NCI-H1092 treated with DMSO at 0.1 percent for 48 hours (cell line): ENCODE data around the gene CCSER1.
"Not testable (repeated sequence)": the region's sequence is repeated elsewhere in the genome, so short reads cannot be mapped to it uniquely, and the experiment has no call there.

Experiments used
- DNase-seq: peaks from one replicate; lab custom pipeline; 2025; lab: John Stamatoyannopoulos, UW

CCSER1 gene

DNA sequence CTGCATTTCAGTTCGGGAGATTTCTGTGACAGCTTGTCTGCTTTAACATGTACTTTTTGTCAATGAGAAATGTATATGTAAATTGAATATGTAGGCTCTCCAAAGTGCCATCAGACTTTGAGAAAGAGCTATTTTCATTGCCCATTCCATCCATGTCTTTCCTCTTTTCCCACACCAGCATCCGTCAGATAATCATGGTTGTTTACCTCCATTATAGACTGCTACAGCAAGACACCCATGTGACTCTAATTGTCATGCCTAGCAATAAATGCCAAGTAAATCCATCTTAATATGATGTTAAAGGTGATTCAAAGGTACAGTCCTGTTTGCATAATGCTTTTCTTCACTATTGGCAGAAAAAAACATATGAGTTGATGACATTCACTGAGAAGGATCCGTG lies 1157.3 kb downstream of the CCSER1 start:
- no peak for DNase-seq

DNA sequence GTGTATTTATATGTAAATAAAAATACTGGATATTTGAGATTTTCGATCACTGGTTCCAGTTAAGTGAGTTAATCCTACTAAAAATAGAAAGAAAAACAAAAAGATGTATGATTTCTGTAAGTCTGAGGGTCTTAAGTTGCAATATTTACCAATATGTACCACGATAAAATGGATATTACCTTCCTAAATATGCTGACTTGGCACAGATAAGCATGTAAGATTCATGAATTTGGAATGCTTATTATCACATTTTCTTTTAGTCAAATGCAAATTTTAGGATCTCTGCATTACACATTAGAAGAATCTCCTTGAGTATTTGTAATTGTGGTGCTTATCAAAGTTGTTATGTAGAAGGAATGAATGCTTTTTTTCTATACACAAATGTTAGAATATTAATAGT lies 1158.3 kb downstream of the CCSER1 start:
- DNase-seq: no peak

DNA sequence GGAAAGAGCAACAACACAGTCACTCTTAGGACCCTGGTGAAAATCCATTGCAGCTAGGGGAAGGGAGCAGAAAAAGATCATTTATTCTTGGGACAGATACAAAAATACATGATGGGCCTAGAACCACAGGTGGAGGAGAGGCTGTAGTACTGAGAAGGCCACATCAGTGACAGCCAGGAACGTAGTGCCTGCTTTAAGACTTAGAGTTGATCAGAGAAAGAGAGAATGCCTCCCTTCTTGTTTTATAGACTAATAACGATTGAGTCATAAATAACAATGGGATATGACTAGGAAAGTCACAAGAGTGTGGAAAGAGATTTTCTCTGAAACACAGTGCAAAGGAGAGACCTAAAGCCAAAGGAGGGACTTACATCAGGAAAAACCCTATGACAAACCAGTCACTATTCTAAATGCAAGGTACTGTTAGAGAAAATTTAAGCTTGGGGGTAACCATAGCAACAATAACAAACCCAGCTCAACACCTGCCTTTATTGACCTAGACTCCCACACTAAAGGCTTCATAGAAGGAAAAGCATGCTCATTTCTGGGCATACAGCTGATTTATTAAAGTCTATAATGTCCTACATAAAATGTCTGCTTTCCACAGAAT lies 1161.6 kb downstream of the CCSER1 start:
- peak; percentile 51 for DNase-seq

DNA sequence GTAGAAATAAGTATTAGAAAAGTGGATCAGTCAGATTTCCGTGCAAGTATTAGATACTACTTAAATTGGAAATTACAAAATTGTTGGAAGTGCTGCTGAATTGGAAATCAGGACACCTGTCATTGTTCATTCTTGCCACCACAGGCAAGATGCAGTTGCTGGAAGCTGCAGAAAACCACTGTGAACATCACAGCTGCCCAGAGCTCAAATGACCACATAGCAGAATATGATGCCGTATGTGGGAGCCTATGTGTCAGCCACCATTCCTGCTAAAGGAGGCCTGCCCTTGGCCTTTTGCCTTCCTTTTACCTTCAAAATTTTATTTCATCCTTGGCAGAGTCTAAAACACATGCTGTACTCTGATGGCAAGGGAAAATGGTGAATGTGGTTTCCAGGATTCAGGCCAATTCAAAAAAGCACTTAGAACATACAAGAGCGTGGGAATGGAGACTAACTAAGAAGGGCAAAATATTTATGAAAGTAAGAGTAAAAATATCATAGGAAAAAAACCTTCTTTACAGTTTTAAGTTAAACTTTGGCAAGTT lies 1171.0 kb downstream of the CCSER1 start:
- no peak for DNase-seq

DNA sequence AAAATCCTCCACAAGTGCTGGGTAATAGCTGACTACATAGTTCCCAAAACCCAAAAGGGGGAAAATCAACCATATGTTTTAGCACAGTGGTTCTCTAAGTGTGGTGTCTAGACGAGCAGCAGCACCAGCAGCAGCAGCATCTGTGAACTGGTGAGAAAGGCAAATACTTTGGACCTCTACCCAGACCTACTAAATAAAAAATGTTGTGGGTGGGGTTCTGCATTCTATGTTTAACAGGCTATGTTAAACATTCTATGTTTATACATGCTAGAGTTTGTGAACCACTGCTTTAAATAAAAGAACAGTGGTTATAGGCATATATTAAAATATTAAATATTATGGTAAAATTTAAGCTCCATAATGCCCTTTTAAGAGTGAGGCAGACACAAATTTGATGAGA lies 1171.6 kb downstream of the CCSER1 start:
- no peak for DNase-seq

DNA sequence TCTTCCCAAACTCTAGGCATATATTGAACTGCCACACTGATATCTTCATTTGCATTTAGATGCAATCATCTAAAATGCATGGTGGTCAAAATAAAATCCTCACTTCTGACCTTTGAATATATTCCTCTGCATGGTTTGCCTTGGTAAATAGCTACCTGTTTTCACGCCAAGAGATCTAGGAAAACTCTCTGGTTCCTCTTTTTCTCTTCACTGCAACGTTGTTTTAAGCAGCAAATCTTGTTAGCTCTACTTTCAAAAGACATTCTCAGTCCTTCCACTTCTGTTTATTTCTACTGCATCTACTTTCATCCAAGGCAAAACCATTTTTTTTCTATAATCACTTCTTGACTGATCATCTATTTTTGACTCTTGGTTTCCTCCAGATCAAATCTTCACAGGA lies 1174.9 kb downstream of the CCSER1 start:
- no peak for DNase-seq

DNA sequence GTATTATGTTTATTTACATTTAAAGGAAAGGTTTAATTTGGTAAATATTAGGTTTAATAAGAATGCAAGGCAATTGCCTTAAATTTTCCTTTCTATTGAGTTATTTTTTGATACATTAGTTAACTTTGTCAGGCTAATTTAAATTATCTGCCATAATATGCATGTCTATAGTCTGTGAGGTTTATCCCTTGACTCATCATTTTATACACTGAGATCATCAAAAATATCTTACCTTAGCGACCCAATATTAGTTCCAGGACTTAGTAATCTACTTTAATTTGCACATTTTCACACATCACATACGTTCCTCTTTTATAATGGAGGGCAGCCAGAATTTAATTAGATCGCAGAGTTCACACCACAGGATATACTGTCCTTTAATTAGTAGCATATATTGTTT lies 1177.1 kb downstream of the CCSER1 start:
- no peak for DNase-seq

DNA sequence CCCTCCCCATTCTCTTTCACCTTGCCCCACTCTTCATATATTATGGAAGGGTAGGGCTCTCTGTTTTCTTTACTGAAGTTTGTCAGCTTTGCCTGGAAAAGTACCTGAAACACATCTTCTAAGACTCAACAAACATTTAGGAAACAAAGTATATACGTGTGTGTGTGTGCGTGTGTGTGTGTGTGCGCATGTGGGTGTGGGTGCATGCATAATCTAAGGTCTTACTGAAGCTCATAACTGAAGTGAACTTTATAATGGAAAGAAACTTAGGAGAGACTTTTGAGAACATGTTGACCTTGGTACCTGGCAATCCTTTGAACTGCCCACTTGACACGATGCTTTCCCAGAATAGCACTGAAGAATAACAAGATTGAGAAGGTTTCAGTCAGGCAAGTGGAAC lies 1190.2 kb downstream of the CCSER1 start:
- no peak for DNase-seq

DNA sequence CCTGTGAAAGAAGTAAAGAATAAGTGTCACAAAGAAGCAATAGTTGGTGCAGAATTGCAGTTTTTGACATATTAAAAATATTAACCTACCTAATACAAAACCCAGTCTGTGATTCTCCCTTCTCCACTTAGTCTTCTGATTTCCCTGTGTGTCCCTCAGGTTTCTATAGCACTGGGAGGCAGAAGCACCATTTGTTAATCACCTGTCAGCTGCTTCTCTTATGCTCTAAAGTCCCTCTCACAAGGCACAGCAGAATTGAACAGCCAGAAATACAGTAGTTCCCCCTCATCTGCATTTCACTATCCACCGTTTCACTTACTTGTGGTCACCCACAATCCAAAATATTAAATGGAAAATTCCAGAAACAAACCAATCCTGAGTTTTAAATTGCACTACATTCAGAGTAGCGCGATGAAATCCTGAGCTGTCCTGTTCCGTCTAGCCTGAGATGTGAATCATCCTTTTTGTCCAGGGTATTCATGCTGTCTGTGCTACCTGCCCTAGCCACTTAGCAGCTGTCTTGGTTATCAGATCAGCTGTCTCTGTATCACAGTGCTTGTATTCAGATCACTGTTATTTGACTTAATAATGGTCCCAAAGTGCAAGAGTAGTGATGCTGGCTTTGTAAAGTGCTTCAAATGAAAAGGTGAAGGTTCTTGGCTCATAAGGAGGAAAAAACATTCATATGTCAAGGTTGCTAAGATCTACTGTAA lies 1192.5 kb downstream of the CCSER1 start:
- DNase-seq: no peak

DNA sequence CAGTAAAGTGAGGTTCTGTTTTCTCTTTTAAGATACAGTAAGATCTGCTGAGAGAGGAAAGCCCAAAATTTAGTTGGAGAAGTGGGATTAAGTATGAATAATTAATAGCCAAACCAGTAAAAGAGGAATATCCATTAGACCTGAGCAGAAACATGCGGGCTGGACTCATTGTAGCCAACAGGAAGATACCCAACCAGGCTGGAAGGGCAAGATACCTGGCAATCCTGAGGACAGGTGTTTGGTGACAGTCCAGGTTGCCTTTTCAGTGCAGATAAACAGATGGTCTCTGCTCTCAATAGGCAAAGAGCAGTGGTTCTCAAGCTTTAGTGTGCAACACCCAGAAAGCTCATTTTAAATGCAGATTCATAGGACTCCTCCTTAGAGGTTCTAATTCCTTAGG lies 1195.8 kb downstream of the CCSER1 start:
- no peak for DNase-seq

DNA sequence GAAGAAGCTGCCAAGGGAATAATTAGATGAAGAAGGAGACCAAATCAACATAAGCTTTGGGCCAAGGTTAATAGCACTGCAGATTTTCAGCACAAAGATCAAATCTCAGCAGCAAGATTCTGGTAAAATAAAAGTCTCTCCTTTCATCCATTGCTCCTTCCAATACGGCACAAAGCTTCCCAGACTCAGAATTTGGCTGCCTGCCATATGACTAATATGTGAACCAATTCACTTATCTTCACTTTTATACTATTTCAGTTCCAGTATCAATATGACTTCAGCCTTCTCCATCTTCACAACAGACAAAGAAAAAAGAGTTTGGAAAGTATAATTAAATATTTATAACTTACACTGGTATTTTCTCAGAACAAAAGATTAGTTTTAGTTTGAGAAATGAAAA lies 1198.3 kb downstream of the CCSER1 start:
- DNase-seq: no peak

DNA sequence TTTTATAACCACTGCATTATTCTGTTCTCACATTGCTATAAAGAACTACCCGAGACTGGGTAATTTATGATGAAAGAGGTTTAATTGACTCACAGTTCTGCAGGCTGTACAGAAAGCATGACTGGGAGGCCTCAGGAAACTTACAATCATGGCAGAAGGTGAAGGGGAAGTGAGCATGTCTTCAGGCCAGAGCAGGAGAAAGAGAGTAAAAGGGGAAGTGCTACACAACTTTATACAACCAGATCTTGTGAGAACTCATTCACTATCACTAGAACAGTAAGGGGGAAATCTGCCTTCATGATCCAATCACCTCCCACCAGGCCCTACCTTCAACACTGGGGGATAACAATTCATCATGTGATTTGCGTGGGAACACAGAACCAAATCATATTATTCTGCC lies 1199.0 kb downstream of the CCSER1 start:
- DNase-seq: not testable (repeated sequence)

DNA sequence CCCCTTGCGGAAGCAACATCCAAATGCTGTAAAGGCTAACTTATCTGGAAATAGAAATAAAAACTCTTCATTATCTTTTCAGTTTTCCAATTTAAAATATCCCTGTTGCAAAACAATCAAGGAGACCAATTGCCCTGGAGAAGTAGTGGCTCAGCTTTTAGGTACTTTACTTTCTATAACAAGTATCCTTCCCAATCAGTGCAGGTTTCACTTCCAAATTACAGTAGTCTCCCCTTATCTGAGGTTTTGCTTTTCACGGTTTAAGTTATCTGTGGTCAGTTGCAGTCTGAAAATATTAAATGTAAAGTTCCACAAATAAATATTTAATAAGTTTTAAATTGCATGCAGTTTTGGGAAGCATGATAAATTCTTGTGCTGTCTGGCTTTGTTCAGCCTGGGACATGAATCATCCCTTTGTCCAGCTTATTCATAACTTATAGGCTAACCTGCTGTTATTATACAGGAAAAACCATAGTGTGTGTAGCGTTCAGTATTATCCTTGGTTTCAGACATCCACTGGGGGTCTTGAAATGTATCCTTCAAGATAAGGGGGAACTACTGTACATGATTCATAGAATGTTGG lies 1203.5 kb downstream of the CCSER1 start:
- DNase-seq: no peak

DNA sequence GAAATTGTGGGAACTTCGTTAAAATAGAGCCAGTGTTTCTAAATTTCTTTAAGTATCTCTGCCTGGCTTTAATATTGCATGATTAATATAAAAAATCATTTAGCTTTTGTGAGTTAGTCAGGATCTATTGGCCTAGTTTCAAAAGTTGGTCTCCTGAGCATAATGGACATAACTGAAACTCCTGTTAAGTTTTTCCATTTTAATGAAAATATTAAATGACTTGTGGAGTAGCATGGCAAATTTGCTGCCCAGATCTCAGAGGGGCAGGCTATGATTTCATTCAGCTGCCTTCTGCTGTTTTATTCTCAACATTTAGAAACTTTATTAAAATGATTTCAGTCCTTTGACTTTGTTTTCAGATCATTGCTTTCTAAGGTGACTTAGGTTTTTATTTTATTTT lies 1213.6 kb downstream of the CCSER1 start:
- DNase-seq: no peak

DNA sequence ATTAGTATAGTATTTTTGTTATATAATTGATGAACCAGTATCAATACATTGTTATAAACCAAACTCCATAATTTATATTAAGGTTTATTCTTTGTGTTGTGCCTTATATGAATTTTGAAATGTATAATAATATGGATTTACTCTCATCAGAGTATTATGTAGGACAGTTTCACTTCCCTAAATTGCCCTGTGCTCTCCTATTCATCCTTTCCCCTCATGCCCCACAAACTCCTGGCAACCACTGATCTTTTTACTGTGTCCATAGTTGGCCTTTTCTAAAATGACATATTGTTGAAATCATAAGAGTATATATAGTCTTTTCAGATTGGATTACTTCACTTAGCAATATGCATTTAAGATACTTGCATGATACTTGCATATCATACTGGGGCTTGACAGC lies 1218.4 kb downstream of the CCSER1 start:
- no peak for DNase-seq

DNA sequence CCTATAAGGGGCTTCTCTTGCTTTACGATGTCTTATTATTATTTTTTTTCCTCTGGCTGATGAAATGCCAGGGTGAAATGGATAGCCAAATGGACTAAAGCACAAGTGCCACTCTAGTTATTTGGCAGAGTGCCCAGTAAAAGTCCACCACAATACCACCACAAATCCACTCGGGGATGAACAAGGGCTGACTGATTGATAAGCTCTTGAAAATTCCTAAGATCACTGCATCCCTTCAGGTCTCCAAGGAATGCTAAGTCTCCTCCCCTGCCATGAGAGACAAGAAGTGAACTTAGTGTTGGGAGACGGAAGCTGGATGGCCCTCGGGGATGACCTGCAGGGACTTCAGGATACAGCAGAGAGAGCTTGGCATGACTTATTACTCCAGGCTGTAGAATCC lies 1229.3 kb downstream of the CCSER1 start:
- DNase-seq: not testable (repeated sequence)

DNA sequence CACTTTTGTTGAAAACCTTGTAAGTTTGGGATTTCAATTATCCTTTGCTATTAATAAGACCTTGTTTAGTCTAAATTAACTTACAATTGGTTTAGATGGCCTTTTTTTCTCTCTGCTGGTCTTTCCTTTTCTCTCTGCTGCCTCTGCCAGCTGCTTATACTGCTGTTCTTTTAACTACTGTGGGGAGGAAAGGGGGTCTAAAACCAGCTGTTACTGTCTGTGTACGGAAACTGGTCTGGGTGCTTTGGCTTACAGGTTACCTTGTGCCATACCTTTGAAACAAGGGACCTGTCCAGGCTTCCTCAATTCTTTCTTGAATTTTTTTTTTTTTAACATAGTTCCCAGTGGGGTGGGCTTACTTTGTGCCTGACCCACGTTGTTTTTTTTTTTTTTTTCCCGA lies 1230.8 kb downstream of the CCSER1 start:
- DNase-seq: not testable (repeated sequence)

DNA sequence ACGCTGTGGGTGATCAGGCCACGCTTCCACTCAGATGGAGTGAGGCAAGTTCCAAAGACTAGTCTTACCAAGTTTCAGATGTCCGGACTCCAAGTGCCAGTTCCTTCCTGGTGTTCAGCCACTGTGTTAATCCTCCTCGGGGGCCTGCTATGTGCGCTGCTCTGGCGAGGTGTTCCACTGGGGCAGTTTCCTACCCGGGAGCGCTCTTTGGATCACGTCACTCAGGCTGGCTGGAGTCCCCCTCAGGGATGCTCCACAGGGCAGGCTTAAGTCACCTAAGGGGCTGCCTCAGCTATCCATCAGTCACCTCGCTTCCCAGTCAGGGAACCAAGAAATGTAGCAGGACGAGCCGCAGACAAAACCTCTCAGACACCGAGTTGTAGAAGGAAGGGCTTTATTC lies 1231.4 kb downstream of the CCSER1 start:
- not testable (repeated sequence) for DNase-seq

DNA sequence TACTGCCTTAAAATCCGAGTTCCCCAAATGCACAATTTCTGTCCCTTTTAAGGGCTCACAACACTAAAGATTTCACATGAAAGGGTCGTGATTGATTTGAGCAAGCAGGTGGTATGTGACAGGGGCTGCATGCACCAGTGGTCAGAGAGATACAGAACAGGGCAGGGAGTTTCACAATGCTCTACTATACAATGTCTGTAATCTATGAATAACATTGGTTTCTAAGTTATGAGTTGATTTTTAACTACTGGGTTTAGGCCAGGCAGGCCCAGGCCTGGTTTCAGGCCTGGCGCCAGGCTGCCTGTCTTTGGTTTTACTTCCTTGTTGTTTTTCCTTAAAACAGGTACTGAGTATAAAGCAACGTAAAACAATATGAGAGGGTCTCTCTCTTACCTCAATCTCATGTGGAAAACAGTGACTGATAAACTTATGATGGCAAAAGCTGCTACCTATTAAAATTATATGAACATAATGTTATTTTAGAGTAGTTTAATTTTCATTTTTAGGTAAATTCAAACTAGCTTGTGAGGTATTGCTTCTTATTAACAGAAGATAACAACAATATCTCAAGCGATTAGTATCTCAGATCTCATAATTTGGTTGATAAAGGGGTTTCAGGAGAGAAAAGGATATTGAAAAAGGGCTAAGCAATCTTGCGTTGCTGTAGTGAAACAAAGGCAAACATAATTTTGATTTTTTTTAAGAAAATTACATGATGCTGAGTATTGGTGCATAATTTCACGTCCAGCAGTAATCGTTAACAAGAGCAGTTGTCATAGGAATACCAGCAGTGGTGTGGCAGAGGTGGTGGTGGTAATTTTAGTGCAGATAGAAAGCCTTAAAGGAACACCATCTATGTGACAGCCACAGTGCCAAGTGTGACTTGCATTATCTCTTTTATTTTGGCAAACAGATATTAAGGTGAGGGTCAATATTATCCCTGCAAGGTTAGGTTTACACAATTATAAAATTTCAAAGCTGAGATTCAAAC lies 1232.1 kb downstream of the CCSER1 start:
- no peak for DNase-seq

DNA sequence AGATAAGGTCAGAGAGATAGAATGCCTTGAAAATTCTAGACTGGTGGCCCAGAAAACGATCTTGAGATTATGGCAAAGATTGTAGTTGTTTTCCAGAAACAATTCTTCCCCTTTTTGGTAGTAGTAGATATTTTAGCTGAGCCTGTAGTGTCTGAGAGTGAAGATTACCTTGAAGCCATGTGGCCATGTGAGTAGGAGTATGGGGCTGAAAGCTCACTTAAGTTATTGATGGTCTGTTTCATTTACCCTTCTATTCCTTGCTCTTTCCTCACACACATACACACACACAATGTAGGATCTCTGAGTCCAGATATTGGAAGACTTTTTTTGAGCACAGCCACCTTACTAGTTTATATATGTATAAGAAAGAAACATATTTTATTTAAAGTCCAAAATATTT lies 1234.9 kb downstream of the CCSER1 start:
- DNase-seq: no peak

DNA sequence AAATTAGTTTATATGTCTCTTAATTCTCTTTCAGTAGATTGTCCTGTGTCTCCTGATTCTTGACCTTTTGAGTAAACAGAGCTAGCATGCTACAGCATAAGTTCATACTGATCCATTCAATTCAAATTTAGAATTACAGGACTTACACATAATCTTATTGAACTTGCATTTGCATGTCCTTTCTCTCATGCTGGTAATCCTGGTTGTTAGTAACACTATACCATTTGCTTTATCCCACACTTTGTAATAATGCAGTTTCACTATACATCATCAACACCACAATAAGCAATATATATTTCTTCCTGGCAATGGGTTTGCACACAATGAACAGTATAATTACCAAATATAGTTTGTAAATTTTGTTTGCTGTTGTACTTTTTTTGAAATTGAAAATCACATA lies 1239.4 kb downstream of the CCSER1 start:
- DNase-seq: no peak

DNA sequence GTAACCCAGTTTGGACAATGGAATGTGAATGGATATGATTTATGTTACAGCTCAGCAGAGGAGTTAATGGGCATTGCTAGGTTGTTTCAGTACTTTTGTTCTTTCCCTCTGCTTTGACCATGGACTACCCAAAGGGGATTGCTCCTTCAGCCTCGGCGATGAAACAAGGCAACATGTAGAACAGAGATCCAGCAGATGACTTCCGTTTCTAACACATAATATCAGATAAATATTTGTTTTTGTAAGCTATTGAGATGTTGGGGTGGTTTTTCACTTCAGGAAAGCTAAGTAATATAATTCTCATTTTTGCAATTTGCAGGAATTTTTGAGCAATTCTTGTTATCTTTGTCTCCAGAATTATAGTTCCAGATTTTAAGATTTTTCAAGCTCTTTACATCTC lies 1241.9 kb downstream of the CCSER1 start:
- no peak for DNase-seq
